ENCODE data around the gene MACO1.
"Not testable (repeated sequence)": the region's sequence is repeated elsewhere in the genome, so short reads cannot be mapped to it uniquely, and the experiment has no call there.

MACO1 gene

GRCh38 chr1:25425098-25426085 lies 5.3 kb upstream of the MACO1 start:
- DNase-seq (ENCODE audit: low read depth in 2 of 2) = no peak

- DNase-seq (ENCODE audit: low read depth in 2 of 2) = no peak
Observed at GRCh38 chr1:25427696-25428095, 3.0 kb upstream of the MACO1 start.

DNA sequence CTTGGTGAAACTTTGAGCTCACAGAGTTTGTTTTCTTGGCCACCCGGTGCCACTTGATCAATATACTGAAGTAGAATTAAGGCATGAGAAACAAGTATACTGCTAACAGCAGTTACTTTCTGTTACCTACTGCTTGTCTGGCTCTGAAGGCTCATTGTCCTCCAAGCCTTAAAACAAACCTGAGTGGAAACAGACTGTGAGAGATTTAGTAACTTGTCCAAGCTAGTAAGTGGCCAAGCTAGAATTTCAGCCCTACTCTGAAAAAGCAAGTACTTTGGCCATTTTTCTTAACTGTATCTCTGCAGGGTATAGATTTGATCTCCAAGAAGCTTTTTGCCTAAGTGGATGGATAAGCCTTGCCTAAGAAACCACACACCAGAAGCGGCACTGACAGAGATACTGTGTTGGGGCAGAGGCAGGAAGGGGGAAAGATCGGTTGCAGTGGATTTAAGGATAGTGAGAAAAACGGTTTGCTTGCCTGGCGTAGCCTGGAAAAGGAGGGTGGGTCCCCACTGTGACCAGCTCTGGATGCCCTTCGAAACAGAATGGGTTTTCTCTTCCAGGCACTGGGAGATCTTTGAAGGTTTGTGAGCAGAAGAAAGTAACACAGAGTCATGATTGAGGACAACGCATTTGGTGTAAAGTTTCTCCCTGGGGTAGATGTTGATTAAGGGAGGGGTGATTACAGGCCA lies 2.1 kb upstream of the MACO1 start:
- DNase-seq (ENCODE audit: low read depth in 2 of 2) = no peak

- DNase-seq (ENCODE audit: low read depth in 2 of 2) = no peak
Observed at GRCh38 chr1:25430967-25431881, 527 bp downstream of the MACO1 start.

DNA sequence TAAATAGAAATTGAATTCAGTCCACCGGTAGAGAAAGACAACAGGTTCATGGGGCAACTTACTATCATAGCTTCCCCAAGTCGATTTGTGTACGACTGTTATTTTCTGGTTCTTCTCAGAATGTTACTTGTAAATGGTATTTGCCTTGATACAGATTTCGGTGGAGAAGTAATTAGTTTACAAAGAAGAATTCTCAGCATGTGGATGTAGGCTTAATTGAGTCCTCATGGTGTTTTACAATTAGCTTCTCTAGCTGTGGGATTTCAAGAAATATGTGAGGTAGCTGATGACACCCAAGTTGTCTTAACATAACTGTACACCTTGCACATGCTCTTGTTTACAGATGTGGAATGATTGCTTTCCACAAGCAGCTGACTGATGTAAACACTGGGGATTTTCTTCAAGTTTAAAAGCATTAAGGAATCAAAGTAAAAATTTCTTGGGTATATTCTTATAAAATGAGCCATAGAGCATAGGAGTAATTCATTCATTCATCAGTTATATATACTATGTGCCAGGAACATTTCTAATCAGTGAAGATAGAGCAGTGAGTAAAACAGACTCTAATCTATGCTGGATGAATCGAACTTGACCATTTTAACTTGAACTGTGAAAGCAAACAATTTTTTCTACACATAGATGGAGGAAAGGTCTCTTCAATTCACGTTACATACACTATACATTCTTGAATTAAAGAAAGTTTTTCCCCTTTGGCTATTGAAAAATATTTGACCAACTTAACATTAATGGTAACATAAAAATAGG lies 1.4 kb downstream of the MACO1 start:
- no peak for DNase-seq (ENCODE audit: low read depth in 2 of 2)

- no peak for DNase-seq (ENCODE audit: low read depth in 2 of 2)
Observed at GRCh38 chr1:25432749-25433388, 2.2 kb downstream of the MACO1 start.

- DNase-seq (ENCODE audit: low read depth in 2 of 2) = no peak
Observed at GRCh38 chr1:25433389-25434186, 2.9 kb downstream of the MACO1 start.

DNA sequence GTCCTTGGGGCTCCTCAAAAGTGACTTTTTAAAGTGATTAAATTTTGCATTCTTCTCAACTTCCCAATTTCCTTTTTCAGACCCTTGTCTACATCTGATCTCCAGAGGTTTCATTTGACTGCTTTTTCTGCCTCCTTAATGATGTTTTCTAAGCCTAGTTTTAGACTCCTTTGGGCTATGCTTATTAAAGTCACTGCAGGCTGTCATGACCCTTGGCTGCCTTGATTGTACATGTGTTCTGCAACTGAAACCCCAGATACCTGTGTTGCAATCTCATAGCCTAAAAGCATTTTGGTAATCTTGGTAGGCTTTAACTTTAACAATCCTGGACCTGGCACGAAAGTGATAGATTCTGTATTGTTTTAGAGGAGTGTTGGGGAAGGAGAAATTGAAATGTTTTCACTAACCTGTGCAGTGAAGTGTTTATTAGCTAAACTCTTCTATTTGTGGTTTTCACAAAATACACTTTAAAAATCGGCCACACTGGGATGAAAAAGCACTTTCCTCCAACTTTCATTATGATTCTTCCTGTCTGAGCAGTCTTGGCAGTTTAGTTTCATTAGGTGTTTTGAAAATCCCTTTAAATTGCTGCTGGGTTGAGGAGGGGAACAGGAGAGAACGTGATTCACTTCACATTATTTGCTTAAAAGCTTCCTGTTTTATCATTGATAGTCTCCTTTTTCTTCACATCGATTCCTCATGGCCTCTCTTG lies 4.9 kb downstream of the MACO1 start:
- no peak for DNase-seq (ENCODE audit: low read depth in 2 of 2)

DNA sequence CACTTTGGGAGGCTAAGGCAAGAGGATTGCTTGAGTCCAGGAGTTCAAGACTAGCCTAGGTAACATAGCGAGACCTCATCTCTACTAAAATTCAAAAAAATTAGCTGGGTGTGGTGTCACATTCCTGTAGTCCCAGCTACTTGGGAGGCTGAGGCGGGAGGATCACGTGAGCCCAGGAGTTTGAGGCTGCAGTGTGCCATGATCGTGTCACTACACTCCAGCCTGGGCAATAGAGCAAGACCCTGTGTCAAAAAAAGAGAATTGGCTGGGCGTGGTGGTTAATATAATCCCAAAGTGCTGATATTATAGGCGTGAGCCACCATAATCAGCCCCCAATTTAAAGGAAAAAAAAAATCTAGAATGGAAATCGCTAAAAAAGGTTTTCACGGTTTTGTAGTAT lies 7.0 kb downstream of the MACO1 start:
- DNase-seq (ENCODE audit: low read depth in 2 of 2) = no peak

GRCh38 chr1:25439287-25439686 lies 8.6 kb downstream of the MACO1 start:
- DNase-seq (ENCODE audit: low read depth in 2 of 2) = no peak

- no peak for DNase-seq (ENCODE audit: low read depth in 2 of 2)
Observed at GRCh38 chr1:25442178-25442577, 11.5 kb downstream of the MACO1 start.

GRCh38 chr1:25443030-25443699 lies 12.5 kb downstream of the MACO1 start:
- no peak for DNase-seq (ENCODE audit: low read depth in 2 of 2)

- not testable (repeated sequence) for DNase-seq (ENCODE audit: low read depth in 2 of 2)
Observed at GRCh38 chr1:25444604-25445003, 13.9 kb downstream of the MACO1 start.

DNA sequence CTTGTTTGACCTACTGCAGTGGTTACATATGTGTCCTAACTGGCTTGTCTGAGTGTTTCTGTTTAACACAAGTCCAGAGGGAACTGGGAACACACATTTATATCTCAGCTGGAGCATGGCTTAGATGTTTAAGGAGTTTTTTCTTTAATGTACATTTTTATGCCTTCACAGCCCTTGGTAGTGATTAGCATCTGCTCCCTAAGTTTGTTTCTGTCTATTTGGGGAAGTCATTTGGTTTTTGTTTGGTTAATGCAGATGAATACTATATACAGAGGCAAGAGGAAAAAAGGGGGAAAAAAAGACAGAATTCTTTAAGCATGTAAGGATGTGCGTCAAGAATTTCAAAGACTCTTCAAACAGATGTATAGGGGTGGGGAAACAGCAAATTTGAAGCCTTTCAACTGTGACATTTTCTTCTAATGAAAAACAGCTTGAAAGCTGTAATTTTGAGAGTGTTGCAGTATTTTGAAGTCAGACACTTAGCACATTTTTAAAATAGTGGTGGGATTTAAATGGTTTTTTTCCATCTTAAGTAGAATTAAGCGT lies 15.4 kb downstream of the MACO1 start:
- DNase-seq (ENCODE audit: low read depth in 2 of 2) = no peak

DNA sequence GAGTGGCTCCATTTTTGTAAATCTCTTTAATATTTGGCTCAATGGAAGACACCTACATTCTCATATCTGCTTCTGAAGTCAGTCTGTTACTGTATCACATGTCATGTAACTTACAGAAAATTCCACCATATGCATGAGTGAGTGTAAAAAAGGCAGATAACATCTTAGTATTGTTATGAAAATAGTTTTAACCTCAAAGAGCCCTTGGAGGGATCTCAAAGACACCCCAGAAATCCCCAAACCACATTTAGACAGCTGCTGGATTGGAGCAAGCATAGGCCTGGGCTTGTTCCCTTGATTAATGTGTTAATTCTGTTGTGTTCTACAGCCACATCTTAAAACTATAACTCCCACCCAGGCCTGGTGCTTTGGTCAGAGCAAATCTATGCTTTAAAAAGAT lies 16.9 kb downstream of the MACO1 start:
- DNase-seq (ENCODE audit: low read depth in 2 of 2) = no peak

- DNase-seq (ENCODE audit: low read depth in 2 of 2) = no peak
Observed at GRCh38 chr1:25450891-25451290, 20.2 kb downstream of the MACO1 start.

GRCh38 chr1:25451908-25452307 lies 21.2 kb downstream of the MACO1 start:
- DNase-seq (ENCODE audit: low read depth in 2 of 2) = no peak

- DNase-seq (ENCODE audit: low read depth in 2 of 2) = no peak
Observed at GRCh38 chr1:25456502-25456901, 25.8 kb downstream of the MACO1 start.
